SK-N-SH treated with all-trans-retinoic acid at 6 μM for 48 hours (cell line): ENCODE data around the gene OR7A5.

Experiments used
- ZC3H10 ChIP-seq: fragments of 250-450 bp; sonication (Bioruptor Pico); IDR thresholded peaks from 2 replicates; pipeline ENCODE4 v1.5.1; 2021; ENCODE audit warnings: mild to moderate bottlenecking, moderate library complexity
- TF ChIP-seq, protein P1 (sequence below): fragments of 250-450 bp; sonication (Bioruptor Pico); IDR thresholded peaks from 2 replicates; pipeline ENCODE4 v1.5.1; 2020; ENCODE audit warnings: low read depth, mild to moderate bottlenecking, moderate library complexity
- TF ChIP-seq, protein P2 (sequence below): fragments of 250-450 bp; sonication (Bioruptor Pico); IDR thresholded peaks from 2 replicates; pipeline ENCODE4 v1.8.0; 2020; ENCODE audit warnings: mild to moderate bottlenecking, moderate library complexity, borderline replicate concordance

DNA sequence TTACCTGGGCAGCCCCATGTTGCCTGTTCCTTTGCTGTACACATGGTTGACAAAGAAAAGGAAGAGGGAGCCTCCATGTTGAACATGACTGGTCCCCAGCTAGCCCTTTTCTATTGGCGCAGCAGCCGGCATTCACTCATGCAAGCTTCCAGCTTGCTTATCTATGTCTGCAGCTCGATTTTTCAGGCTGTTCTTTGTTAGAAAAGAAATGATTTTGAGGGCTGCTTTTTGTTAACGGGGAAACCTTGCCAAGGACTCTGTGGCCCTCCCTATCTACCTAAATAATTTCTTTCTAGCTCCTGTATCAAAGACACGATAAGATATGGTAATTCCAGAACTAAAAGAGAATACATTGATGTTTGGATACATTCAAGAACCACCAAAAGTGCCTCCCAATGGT is 36.2 kb downstream of the OR7A5 start:
- no peak for TF ChIP-seq ZC3H10 (CRISPR knock-in tag)
- TF ChIP-seq, protein P1, sequence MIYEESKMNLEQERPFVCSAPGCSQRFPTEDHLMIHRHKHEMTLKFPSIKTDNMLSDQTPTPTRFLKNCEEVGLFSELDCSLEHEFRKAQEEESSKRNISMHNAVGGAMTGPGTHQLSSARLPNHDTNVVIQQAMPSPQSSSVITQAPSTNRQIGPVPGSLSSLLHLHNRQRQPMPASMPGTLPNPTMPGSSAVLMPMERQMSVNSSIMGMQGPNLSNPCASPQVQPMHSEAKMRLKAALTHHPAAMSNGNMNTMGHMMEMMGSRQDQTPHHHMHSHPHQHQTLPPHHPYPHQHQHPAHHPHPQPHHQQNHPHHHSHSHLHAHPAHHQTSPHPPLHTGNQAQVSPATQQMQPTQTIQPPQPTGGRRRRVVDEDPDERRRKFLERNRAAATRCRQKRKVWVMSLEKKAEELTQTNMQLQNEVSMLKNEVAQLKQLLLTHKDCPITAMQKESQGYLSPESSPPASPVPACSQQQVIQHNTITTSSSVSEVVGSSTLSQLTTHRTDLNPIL (CRISPR knock-in tag): no peak
- TF ChIP-seq, protein P2, sequence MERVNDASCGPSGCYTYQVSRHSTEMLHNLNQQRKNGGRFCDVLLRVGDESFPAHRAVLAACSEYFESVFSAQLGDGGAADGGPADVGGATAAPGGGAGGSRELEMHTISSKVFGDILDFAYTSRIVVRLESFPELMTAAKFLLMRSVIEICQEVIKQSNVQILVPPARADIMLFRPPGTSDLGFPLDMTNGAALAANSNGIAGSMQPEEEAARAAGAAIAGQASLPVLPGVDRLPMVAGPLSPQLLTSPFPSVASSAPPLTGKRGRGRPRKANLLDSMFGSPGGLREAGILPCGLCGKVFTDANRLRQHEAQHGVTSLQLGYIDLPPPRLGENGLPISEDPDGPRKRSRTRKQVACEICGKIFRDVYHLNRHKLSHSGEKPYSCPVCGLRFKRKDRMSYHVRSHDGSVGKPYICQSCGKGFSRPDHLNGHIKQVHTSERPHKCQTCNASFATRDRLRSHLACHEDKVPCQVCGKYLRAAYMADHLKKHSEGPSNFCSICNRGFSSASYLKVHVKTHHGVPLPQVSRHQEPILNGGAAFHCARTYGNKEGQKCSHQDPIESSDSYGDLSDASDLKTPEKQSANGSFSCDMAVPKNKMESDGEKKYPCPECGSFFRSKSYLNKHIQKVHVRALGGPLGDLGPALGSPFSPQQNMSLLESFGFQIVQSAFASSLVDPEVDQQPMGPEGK: no peak
